ENCODE measurements around the gene DTNBP1. TPM values are rescaled to one million over a fixed set of nuclear protein-coding genes. Genes with fewer than 3 reads are reported as not detected.
A peak's percentile ranks its signal among the peaks of the same experiment; 100 is the strongest.

The DTNBP1 gene
- total and polyA plus RNA-seq, 2 of the 8 experiments (the other 6 are each of a cell fraction or from before 2014, with no cell fraction given), result 13.5 to 22.1 TPM

DNA sequence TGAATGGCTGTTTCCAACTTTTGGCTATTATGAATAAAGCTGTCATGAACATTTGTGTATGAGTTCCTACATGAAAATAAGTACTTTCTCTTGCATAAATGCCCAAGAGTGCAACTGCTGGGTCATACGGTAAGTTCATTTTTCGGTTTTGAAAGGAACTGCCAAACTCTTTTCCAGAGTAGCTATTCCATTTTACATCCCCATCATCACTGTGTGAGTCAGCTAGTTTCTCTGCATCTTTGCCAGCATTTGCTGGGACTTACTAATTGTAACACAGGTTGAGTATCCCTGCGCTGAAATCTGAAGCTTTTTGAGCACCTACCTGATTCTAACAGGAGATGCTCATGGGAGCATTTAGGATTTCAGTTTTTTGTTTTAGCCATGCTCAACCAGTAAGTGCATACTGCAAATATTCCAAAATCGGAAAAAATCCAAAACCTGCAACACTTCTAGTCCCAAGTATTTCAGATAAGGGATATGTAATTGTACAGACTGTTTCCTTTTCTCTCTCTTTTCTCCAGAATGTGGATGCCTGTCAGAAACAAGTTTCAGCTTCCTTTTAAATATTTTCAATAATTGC is 118.4 kb downstream of the DTNBP1 start:
- no peak for TF ChIP-seq FOSL1 (IDR thresholded peaks at IDR 0.05; ENCODE audit: insufficient read depth, low read depth, low read length)
- TF ChIP-seq CREB1 (IDR thresholded peaks at IDR 0.05), result no peak
- TF ChIP-seq KDM5A (IDR thresholded peaks at IDR 0.05; ENCODE audit: low read length), result no peak
- no peak for TF ChIP-seq CBX5 (IDR thresholded peaks at IDR 0.05; ENCODE audit: low read depth, low read length)
- Histone ChIP-seq H2BK20ac (ENCODE audit: low read length) (no peak overlapping the region), H3K79me2 (ENCODE audit: control insufficient read depth in 1 of 2, insufficient read depth in 2 of 2, low read length in 2 of 2) (no peaks in the 10 kb centered on the region), H2AK5ac (ENCODE audit: low read depth, low read length) (no peak overlapping the region), H3K14ac (ENCODE audit: insufficient read length) (no peak overlapping the region), H3K56ac (replicated peaks; ENCODE audit: insufficient read length, low read depth, low read length) (no peak overlapping the region), H3K4me3 (ENCODE audit: extremely low read depth in 1 of 4, insufficient read depth in 2 of 4, low read depth in 3 of 4, low read length in 4 of 4) (no peak overlapping the region), H4K8ac (ENCODE audit: extremely low read depth, insufficient read depth, low read length) (no peak overlapping the region), H3K9ac (replicated peaks in 1 of 4; ENCODE audit: extremely low read depth in 1 of 4, low read depth in 3 of 4, low read length in 3 of 4) (no peak overlapping the region), H2BK5ac (ENCODE audit: low read depth, low read length) (no peak overlapping the region), H2BK15ac (ENCODE audit: low read length) (no peak overlapping the region), H3K79me1 (ENCODE audit: low read depth, low read length) (no peaks in the 10 kb centered on the region), H3K36me3 (ENCODE audit: control insufficient read depth in 2 of 4, insufficient read depth in 4 of 4, low read length in 3 of 4) (no peaks in the 10 kb centered on the region), H4K91ac (replicated peaks; ENCODE audit: insufficient read length, low read length) (no peak overlapping the region), H3K23me2 (ENCODE audit: low read depth, low read length) (no peaks in the 10 kb centered on the region), H3K9me3 (ENCODE audit: insufficient read depth in 2 of 2, low read depth in 1 of 2, low read length in 1 of 2) (no peaks in the 10 kb centered on the region), H3K18ac (ENCODE audit: extremely low read depth, low read length) (no peak overlapping the region), H3K4me1 (replicated peaks in 1 of 4; ENCODE audit: control insufficient read depth in 3 of 4, insufficient read depth in 4 of 4, low read length in 3 of 4) (no peaks in the 10 kb centered on the region; a peak in 1 of 7 replicates), H4K5ac (ENCODE audit: insufficient read length, low read depth, low read length) (no peak overlapping the region), H2AFZ (ENCODE audit: low read length) (no peak overlapping the region), H3K27ac (ENCODE audit: low read depth, low read length) (no peak overlapping the region), H2BK12ac (ENCODE audit: low read depth, low read length) (no peak overlapping the region), H3K4ac (replicated peaks; ENCODE audit: insufficient read length, low read depth, low read length) (no peak overlapping the region), H2BK120ac (replicated peaks; ENCODE audit: low read depth, low read length) (no peak overlapping the region), H3K4me2 (ENCODE audit: insufficient read depth in 1 of 2, low read depth in 2 of 2, low read length in 2 of 2) (no peak overlapping the region), H3K23ac (ENCODE audit: insufficient read length) (no peak overlapping the region), H4K20me1 (replicated peaks in 1 of 2; ENCODE audit: control insufficient read depth in 1 of 2, insufficient read depth in 2 of 2, low read length in 2 of 2) (no peaks in the 10 kb centered on the region), H3K27me3 (replicated peaks in 1 of 4; ENCODE audit: control insufficient read depth in 3 of 4, extremely low read depth in 1 of 4, insufficient read depth in 3 of 4, low read length in 3 of 4) (no peaks in the 10 kb centered on the region)
- WGBS, 2 experiments (ENCODE audit: extremely low coverage in 1 of 2, insufficient coverage in 1 of 2, insufficient read length in 1 of 2, insufficient replicate concordance in 2 of 2, low coverage in 1 of 2, low lambda C conversion rate in 2 of 2, missing lambda C conversion rate in 1 of 2), result 88% methylated on average over 4 of the region's 4 CpGs; no CpG with 5 or more reads in 1 of the 2 experiments
- CTCF ChIA-PET (ENCODE audit: partially characterized antibody), result interaction anchor here (2.6 kb wide), 1 partner anchor 11 kb away, joined by 11 read pairs; no protein-coding TSS in a partner anchor
- peak in 1 of 2 experiments; percentile 11 for DNase-seq (ENCODE audit: low read depth in 1 of 2, low spot score in 2 of 2)
- FAIRE-seq, result no peak
- POLR2A ChIA-PET (ENCODE audit: partially characterized antibody), result interaction anchor here (0.6 kb wide), 1 partner anchor 33 kb away, joined by 3 read pairs; no protein-coding TSS in a partner anchor
